ENCODE results near the gene COL13A1.

The COL13A1 gene

GRCh38 chr10:69974551-69975155, 172.9 kb downstream of the COL13A1 start:
- DNase-seq (ENCODE audit: low spot score in 2 of 2) (no peak), ATAC-seq (replicated peaks; ENCODE audit: extremely low read depth, poor library complexity, severe bottlenecking) (no peak)
- Mint-ChIP-seq H3K9me3 (peaks cover 9% of the 10 kb centered on the region), H3K4me1 (no peaks in the 10 kb centered on the region), H3K27ac (ENCODE audit: low read depth) (no peak overlapping the region), H3K27me3 (peaks cover 83% of the 10 kb centered on the region), H3K4me3 (no peak overlapping the region), H3K36me3 (ENCODE audit: insufficient read depth) (no peaks in the 10 kb centered on the region)

- DNase-seq (ENCODE audit: low spot score in 2 of 2), result no peak
- Mint-ChIP-seq H3K4me1 (no peaks in the 10 kb centered on the region), H3K36me3 (ENCODE audit: insufficient read depth) (no peaks in the 10 kb centered on the region), H3K9me3 (peaks cover 29% of the 10 kb centered on the region), H3K27me3 (peaks cover 89% of the 10 kb centered on the region), H3K4me3 (no peak overlapping the region), H3K27ac (ENCODE audit: low read depth) (no peak overlapping the region)
- no peak for ATAC-seq (replicated peaks; ENCODE audit: extremely low read depth, poor library complexity, severe bottlenecking)
Measured at GRCh38 chr10:69976795-69977546, 175.3 kb downstream of the COL13A1 start.

DNA sequence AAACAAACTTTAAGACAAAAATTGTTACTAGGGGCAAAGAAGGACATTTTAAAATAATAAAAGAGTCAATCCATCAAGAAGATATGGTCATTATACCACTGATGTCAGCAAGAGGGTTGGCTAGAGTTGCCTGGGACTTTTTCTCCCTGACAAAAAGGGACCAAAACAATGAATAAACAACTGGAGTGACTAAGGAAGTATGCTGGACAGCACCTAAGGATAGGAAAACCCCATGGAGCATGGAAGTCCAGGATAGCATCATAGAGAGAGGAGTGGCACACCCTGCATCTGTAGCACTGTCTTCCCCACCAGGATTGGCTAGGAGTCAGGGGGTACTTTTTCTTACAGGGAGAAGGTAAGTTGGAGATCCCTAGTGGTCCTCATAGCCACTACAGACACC, 177.5 kb downstream of the COL13A1 start:
- peaks cover 29% of the 10 kb centered on the region for H3K9me3 Mint-ChIP-seq
- no peaks in the 10 kb centered on the region for H3K36me3 Mint-ChIP-seq (ENCODE audit: insufficient read depth)
- H3K4me1 Mint-ChIP-seq, result no peaks in the 10 kb centered on the region
- no peak overlapping the region for H3K4me3 Mint-ChIP-seq
- peaks cover 97% of the 10 kb centered on the region for H3K27me3 Mint-ChIP-seq
- no peak for ATAC-seq (replicated peaks; ENCODE audit: extremely low read depth, poor library complexity, severe bottlenecking)
- H3K27ac Mint-ChIP-seq (ENCODE audit: low read depth), result no peak overlapping the region
- no peak for DNase-seq (ENCODE audit: low spot score in 2 of 2)

DNA sequence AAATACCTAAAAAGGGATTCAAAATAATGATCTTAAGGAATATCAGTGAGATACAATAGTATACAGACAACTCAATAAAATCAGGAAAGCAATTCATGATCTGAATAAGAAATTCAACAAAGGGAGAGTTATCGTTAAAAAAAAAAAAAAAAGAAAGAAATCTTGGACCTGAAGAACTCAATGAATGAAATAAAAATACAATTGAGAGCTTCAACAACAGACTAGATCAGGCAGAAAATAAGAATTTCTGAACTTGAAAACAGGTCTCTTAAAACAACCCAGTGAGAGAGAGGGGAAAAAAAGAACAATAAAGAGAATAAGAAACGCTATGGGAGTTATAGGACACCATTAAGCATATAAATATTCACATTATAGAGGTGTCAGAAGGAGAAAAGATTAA, 179.0 kb downstream of the COL13A1 start:
- H3K27me3 Mint-ChIP-seq, result peaks cover 88% of the 10 kb centered on the region

DNA sequence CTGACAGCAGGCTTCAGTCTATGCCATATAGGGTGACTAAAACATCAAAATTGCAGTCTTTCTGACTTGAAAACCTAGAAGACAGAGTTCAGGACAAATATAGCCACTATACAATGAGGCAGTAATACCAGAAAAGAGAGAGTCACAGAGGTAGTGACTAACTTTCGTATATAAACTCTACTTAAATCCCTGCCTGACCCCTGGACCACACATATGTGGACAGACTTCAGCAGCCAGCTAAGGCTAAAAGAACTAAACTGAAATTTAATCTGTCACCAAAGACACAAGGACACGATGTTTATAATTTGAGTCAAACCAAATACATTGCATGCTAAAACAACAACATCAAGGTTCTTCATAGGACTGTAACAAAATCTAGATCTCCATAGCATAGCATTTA, 186.4 kb downstream of the COL13A1 start:
- no peaks in the 10 kb centered on the region for H3K36me3 Mint-ChIP-seq (ENCODE audit: insufficient read depth)
- H3K27me3 Mint-ChIP-seq, result peaks cover 53% of the 10 kb centered on the region
- H3K4me1 Mint-ChIP-seq, result no peaks in the 10 kb centered on the region
- no peak for DNase-seq (ENCODE audit: low spot score in 2 of 2)
- H3K4me3 Mint-ChIP-seq, result no peak overlapping the region
- H3K9me3 Mint-ChIP-seq, result no peaks in the 10 kb centered on the region
- H3K27ac Mint-ChIP-seq (ENCODE audit: low read depth), result no peak overlapping the region
- ATAC-seq (replicated peaks; ENCODE audit: extremely low read depth, poor library complexity, severe bottlenecking), result no peak

More for the DNA sequence above, 179.0 kb downstream of the COL13A1 start:
- H3K27ac Mint-ChIP-seq (ENCODE audit: low read depth), result no peak overlapping the region
- no peaks in the 10 kb centered on the region for H3K36me3 Mint-ChIP-seq (ENCODE audit: insufficient read depth)
- H3K9me3 Mint-ChIP-seq, result peaks cover 29% of the 10 kb centered on the region
- no peaks in the 10 kb centered on the region for H3K4me1 Mint-ChIP-seq
- no peak for ATAC-seq (replicated peaks; ENCODE audit: extremely low read depth, poor library complexity, severe bottlenecking)
- DNase-seq (ENCODE audit: low spot score in 2 of 2), result no peak
- H3K4me3 Mint-ChIP-seq, result no peak overlapping the region

- ATAC-seq (replicated peaks; ENCODE audit: extremely low read depth, poor library complexity, severe bottlenecking) (no peak), DNase-seq (ENCODE audit: low spot score in 2 of 2) (no peak)
- no peaks in the 10 kb centered on the region for H3K36me3 Mint-ChIP-seq (ENCODE audit: insufficient read depth)
- H3K9me3 Mint-ChIP-seq, result no peaks in the 10 kb centered on the region
- peaks cover 45% of the 10 kb centered on the region for H3K27me3 Mint-ChIP-seq
- H3K4me1 Mint-ChIP-seq, result no peaks in the 10 kb centered on the region
- no peak overlapping the region for H3K4me3 Mint-ChIP-seq
- H3K27ac Mint-ChIP-seq (ENCODE audit: low read depth), result no peak overlapping the region
Measured at GRCh38 chr10:69991151-69991550, 189.4 kb downstream of the COL13A1 start.

DNA sequence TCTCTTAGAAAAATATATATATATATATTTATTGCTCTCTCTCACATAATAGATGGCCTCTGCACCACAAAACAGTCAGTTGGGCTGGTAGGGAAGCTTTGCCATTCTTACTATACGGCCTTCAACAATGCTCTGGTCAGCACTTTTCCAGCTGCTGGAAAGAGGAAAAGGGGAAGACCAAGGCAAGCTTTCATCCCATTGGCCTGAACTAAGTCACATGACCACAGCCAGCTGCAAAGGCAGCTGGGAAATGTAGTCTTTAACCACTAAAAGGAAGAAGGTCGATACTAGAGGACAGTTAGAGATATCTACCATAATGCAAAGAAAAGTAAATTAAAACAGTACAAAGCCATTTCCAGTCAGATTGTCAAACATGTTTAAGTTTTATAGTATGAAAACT, 192.6 kb downstream of the COL13A1 start:
- Mint-ChIP-seq H3K4me1 (no peaks in the 10 kb centered on the region), H3K9me3 (no peaks in the 10 kb centered on the region), H3K27ac (ENCODE audit: low read depth) (no peak overlapping the region), H3K4me3 (no peak overlapping the region), H3K36me3 (ENCODE audit: insufficient read depth) (peaks cover 3% of the 10 kb centered on the region), H3K27me3 (peaks cover 36% of the 10 kb centered on the region)
- no peak for ATAC-seq (replicated peaks; ENCODE audit: extremely low read depth, poor library complexity, severe bottlenecking)
- no peak for DNase-seq (ENCODE audit: low spot score in 2 of 2)

GRCh38 chr10:69996611-69997010, 194.9 kb downstream of the COL13A1 start:
- H3K27ac Mint-ChIP-seq (ENCODE audit: low read depth), result no peak overlapping the region
- H3K9me3 Mint-ChIP-seq, result no peaks in the 10 kb centered on the region

GRCh38 chr10:70000262-70000661, 198.6 kb downstream of the COL13A1 start:
- Mint-ChIP-seq H3K4me3 (no peak overlapping the region), H3K36me3 (ENCODE audit: insufficient read depth) (peaks cover 3% of the 10 kb centered on the region), H3K27ac (ENCODE audit: low read depth) (no peak overlapping the region), H3K9me3 (no peaks in the 10 kb centered on the region), H3K27me3 (peaks cover 66% of the 10 kb centered on the region), H3K4me1 (no peaks in the 10 kb centered on the region)
- ATAC-seq (replicated peaks; ENCODE audit: extremely low read depth, poor library complexity, severe bottlenecking), result no peak
- DNase-seq (ENCODE audit: low spot score in 2 of 2), result no peak

More at GRCh38 chr10:69996611-69997010, 194.9 kb downstream of the COL13A1 start:
- DNase-seq (ENCODE audit: low spot score in 2 of 2), result no peak
- Mint-ChIP-seq H3K4me1 (no peaks in the 10 kb centered on the region), H3K36me3 (ENCODE audit: insufficient read depth) (peaks cover 3% of the 10 kb centered on the region), H3K4me3 (no peak overlapping the region), H3K27me3 (peaks cover 38% of the 10 kb centered on the region)
- no peak for ATAC-seq (replicated peaks; ENCODE audit: extremely low read depth, poor library complexity, severe bottlenecking)

- Mint-ChIP-seq H3K4me3 (no peak overlapping the region), H3K36me3 (ENCODE audit: insufficient read depth) (peaks cover 1% of the 10 kb centered on the region), H3K4me1 (no peaks in the 10 kb centered on the region), H3K27ac (ENCODE audit: low read depth) (no peak overlapping the region), H3K9me3 (no peaks in the 10 kb centered on the region), H3K27me3 (peaks cover 99% of the 10 kb centered on the region)
- ATAC-seq (replicated peaks; ENCODE audit: extremely low read depth, poor library complexity, severe bottlenecking) (no peak), DNase-seq (ENCODE audit: low spot score in 2 of 2) (no peak)
Measured at GRCh38 chr10:70007116-70007820, 205.6 kb downstream of the COL13A1 start.
